ENCODE data around the gene LRRC7. TPM values are rescaled to one million over a fixed set of nuclear protein-coding genes. Genes with fewer than 3 reads are reported as not detected.

Gene LRRC7
- total and polyA plus RNA-seq, 4 donors: 6.1 TPM; not detected in 3

DNA sequence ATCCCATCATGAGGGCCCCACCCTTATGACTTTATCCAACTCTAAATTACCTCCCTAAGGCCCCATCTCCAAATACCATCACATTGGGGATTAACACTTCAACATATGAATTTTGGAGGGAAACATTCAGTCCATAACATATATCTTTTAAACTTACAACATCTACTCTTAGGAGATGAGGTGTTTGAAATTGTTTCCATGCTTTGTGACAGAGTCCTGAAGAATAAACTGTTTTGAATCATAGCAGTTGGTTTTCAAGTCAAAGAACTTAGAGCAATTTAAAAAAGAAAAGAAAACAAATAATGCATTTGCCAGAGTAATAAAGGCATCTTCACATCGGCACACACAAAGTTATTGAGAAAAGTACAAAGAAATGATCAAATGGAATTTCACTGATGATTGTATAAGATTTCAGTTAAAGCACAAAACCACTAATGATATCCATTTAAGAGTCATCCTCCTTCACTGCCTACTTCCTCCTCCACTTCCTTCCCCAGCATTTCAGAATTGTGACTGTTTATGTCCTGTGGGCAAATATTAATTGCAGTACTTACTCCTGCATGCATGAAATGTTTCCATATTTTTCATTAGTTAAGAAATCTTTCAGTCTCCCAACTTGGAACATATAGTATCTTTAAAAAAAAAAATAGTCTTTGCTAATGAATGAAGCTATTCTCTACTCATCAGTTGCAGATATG is 435.6 kb downstream of the LRRC7 start:
- peak in 2 of 3 donors; percentile 89 to 95 for DNase-seq

DNA sequence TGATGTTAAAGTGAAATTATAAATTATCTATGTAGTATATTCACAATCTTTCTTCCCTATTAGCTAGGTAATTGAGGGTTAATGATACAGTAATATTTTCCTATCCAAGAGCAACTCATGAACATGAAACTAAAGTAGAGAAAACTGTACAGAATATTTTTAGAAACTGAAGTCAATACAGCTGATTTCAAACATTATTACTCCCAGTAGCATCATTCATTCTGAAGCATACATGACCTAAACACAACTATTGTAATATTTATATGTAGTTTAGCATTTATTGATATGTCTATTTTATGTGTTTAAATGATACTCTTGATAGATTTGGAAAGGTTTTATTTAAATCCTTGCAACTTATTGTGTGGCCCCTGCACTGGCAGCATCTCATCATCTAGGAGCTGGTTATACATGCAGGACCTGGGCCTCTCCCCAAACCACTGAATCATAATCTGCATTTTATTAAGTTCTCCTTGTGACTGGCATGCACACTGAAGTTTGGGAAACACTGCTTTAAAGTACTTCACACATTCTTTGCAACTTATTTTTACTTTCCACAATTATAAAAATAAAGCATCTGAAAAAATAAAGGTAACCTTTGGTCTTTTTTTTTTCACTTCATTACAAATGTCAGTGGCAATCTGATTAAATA is 437.8 kb downstream of the LRRC7 start:
- no peak for ATAC-seq (ENCODE audit: insufficient read depth, low FRiP score)
- Histone ChIP-seq H3K4me1 (ENCODE audit: control insufficient read depth in 5 of 5, insufficient read depth in 5 of 5, low read length in 5 of 5) (peaks cover 0 to 3% (median 0%) of the 10 kb centered on the region in 5 donors), H3K9me3 (ENCODE audit: control insufficient read depth in 4 of 4, insufficient read depth in 3 of 4, low read length in 3 of 4) (no peaks in the 10 kb centered on the region), H3K36me3 (ENCODE audit: control insufficient read depth in 4 of 4, insufficient read depth in 4 of 4, low read length in 4 of 4) (no peaks in the 10 kb centered on the region), H3K27ac (ENCODE audit: low read depth in 1 of 2, low read length in 1 of 2) (no peak overlapping the region), H3K27me3 (ENCODE audit: control insufficient read depth in 3 of 3, insufficient read depth in 3 of 3, low read length in 2 of 3) (peaks cover 0 to 3% (median 0%) of the 10 kb centered on the region in 3 donors), H3K4me3 (no peak overlapping the region), H3K9ac (ENCODE audit: insufficient read depth in 1 of 2, low read length in 2 of 2) (no peak overlapping the region)
- TF ChIP-seq, protein P1, sequence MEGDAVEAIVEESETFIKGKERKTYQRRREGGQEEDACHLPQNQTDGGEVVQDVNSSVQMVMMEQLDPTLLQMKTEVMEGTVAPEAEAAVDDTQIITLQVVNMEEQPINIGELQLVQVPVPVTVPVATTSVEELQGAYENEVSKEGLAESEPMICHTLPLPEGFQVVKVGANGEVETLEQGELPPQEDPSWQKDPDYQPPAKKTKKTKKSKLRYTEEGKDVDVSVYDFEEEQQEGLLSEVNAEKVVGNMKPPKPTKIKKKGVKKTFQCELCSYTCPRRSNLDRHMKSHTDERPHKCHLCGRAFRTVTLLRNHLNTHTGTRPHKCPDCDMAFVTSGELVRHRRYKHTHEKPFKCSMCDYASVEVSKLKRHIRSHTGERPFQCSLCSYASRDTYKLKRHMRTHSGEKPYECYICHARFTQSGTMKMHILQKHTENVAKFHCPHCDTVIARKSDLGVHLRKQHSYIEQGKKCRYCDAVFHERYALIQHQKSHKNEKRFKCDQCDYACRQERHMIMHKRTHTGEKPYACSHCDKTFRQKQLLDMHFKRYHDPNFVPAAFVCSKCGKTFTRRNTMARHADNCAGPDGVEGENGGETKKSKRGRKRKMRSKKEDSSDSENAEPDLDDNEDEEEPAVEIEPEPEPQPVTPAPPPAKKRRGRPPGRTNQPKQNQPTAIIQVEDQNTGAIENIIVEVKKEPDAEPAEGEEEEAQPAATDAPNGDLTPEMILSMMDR (IDR thresholded peaks at IDR 0.05; ENCODE audit: control extremely low read depth, extremely low read depth): no peak
- DNase-seq: no peak

More for the DNA sequence above, 435.6 kb downstream of the LRRC7 start:
- Histone ChIP-seq H3K4me1 (ENCODE audit: control insufficient read depth in 5 of 5, insufficient read depth in 5 of 5, low read length in 5 of 5) (peaks cover 0 to 3% (median 0%) of the 10 kb centered on the region in 5 donors), H3K9ac (ENCODE audit: insufficient read depth in 1 of 2, low read length in 2 of 2) (no peak overlapping the region), H3K27ac (ENCODE audit: low read depth in 1 of 2, low read length in 1 of 2) (no peak overlapping the region), H3K9me3 (ENCODE audit: control insufficient read depth in 4 of 4, insufficient read depth in 3 of 4, low read length in 3 of 4) (peaks cover 0 to 2% (median 0%) of the 10 kb centered on the region in 4 donors), H3K4me3 (no peak overlapping the region), H3K27me3 (ENCODE audit: control insufficient read depth in 3 of 3, insufficient read depth in 3 of 3, low read length in 2 of 3) (peaks cover 0 to 3% (median 0%) of the 10 kb centered on the region in 3 donors), H3K36me3 (ENCODE audit: control insufficient read depth in 4 of 4, insufficient read depth in 4 of 4, low read length in 4 of 4) (no peaks in the 10 kb centered on the region)
- 41 to 55% methylated on average over 1 of the region's 1 CpG for WGBS, 2 donors
- TF ChIP-seq, protein P1 (IDR thresholded peaks at IDR 0.05; ENCODE audit: control extremely low read depth, extremely low read depth): no peak
- no peak for ATAC-seq (ENCODE audit: insufficient read depth, low FRiP score)

DNA sequence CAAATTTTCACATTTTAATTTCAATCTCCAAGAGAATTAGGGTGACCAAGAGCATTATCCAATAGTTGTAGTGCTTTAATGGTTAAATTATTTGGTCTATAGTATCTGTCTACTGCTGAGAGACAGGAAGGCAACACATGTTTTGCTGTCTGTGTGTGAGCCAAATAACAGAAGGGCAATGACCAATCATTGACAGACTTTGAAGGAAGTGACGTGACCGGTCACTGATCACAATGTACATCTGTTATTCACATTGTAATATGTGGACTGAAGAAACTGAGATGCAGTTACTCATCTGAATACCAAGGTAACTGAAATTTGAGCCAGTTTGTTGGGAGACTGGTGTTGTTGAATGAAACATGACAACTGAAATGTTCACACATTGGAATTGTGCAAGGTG is 440.9 kb downstream of the LRRC7 start:
- Histone ChIP-seq H3K27ac (ENCODE audit: low read depth in 1 of 2, low read length in 1 of 2) (no peak overlapping the region), H3K36me3 (ENCODE audit: control insufficient read depth in 4 of 4, insufficient read depth in 4 of 4, low read length in 4 of 4) (no peaks in the 10 kb centered on the region), H3K4me1 (ENCODE audit: control insufficient read depth in 5 of 5, insufficient read depth in 5 of 5, low read length in 5 of 5) (peaks cover 0 to 3% (median 0%) of the 10 kb centered on the region in 5 donors), H3K4me3 (no peak overlapping the region), H3K9me3 (ENCODE audit: control insufficient read depth in 4 of 4, insufficient read depth in 3 of 4, low read length in 3 of 4) (no peaks in the 10 kb centered on the region), H3K9ac (ENCODE audit: insufficient read depth in 1 of 2, low read length in 2 of 2) (no peak overlapping the region), H3K27me3 (ENCODE audit: control insufficient read depth in 3 of 3, insufficient read depth in 3 of 3, low read length in 2 of 3) (no peaks in the 10 kb centered on the region)
- DNase-seq (no peak), ATAC-seq (ENCODE audit: insufficient read depth, low FRiP score) (no peak)
- WGBS, 2 donors: 77 to 92% methylated on average over 2 of the region's 2 CpGs
- TF ChIP-seq, protein P1 (IDR thresholded peaks at IDR 0.05; ENCODE audit: control extremely low read depth, extremely low read depth): no peak

Measured in lung (tissue), 12 donors.